Lower leg skin (tissue), 4 donors: Measurements from ENCODE around the gene BRWD1. TPM values are rescaled to one million over a fixed set of nuclear protein-coding genes. Genes with fewer than 3 reads are reported as not detected.

Experiments used
- DNase-seq, 2 donors: peaks; one replicate each; pipeline ENCODE4 v3.0.0-alpha.2; 2019; ENCODE audit warnings: low spot score in 2 of 2
- H3K4me3 ChIP-seq: fragments of 200-600 bp; sonication (generic); 2 replicates; pipeline ENCODE4 v1.5.1; 2017; ENCODE audit warnings: mild to moderate bottlenecking, low read depth; ENCODE audit not compliant: poor library complexity, severe bottlenecking
- CTCF ChIP-seq, 3 donors: fragments of 450-650 bp; IDR thresholded peaks; one replicate each; pipeline ENCODE4 v1.5.1; 2016; ENCODE audit warnings: antibody characterized with exemption in 3 of 3, mild to moderate bottlenecking in 3 of 3, moderate library complexity in 2 of 3
- POLR2A ChIP-seq, 2 donors: fragments of 450-650 bp; IDR thresholded peaks; one replicate each; pipeline ENCODE4 v1.6.1; 2016 to 2017; ENCODE audit warnings: antibody characterized with exemption in 2 of 2, mild to moderate bottlenecking in 1 of 2, moderate library complexity in 1 of 2
- WGBS, 2 donors: methylation state at CpG; one replicate each; pipeline ENCODE4 v1.1.5; 2018; 5-methylcytosine and 5-hydroxymethylcytosine counted together
- intact Hi-C: fragments of 100-400 bp; cut with DNase I; formaldehyde crosslinking; loops from one replicate; pipeline ENCODE4 v1.15.0; 2023; ENCODE audit warnings: low total_unique reads
- total RNA-seq, 4 donors: library from RNA; depleted of rRNA; stranded (reverse); fragments of >200 nt; gene quantifications; one replicate each; pipeline ENCODE4 v1.1.0, GENCODE V29; 2016

BRWD1 gene
- total RNA-seq, 4 donors from 2014 or later: 42.2 to 57.2 (median 52.6) TPM

DNA sequence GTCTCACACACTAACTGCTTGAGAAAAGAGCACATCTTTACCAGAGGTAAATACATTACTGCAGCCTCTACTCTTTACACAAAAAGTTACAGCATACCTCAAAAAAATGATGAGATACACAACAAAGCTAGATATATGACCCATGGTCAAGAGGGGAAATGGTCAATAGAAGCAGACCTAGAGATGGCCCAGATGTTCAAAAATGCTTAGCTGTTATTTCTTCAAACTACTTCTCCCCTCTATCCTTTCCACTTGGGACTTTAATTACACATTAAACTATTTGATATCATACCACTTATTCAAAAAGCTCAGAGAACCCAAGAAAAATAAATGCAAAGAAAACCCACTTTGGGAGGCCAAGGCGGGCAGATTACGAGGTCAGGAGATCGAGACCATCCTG lies 12.8 kb downstream of the BRWD1 start:
- H3K4me3 ChIP-seq: no peak overlapping the region
- intact Hi-C loops: no loop called here
- TF ChIP-seq POLR2A (IDR thresholded peaks at IDR 0.05): no peak
- no peak for TF ChIP-seq CTCF (IDR thresholded peaks at IDR 0.05)
- no peak for DNase-seq
- 94 to 98% methylated on average over 3 of the region's 3 CpGs for WGBS, 2 donors

DNA sequence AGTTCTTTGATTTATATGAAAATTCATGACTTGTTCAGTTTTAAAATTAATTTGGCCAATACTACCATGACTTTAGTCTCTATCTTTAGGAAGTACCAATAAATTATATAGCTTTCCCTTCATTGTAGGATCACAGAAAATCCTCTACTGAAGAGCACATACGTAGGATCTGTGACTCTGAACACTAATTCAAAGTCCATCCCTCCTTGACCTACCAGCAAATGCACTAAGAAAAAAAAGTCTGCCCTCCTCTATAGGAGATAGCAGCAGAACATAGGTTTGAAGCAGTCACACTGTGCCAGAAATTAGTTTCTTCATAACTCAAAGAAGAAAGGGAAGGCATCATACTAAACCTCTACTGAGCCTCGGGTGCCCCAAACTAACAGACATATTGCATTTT lies 16.5 kb downstream of the BRWD1 start:
- H3K4me3 ChIP-seq: no peak overlapping the region
- TF ChIP-seq CTCF (IDR thresholded peaks at IDR 0.05) (no peak), POLR2A (IDR thresholded peaks at IDR 0.05) (no peak)
- intact Hi-C loops: no loop called here
- no peak for DNase-seq
- 84 to 88% methylated on average over 2 of the region's 2 CpGs for WGBS, 2 donors

DNA sequence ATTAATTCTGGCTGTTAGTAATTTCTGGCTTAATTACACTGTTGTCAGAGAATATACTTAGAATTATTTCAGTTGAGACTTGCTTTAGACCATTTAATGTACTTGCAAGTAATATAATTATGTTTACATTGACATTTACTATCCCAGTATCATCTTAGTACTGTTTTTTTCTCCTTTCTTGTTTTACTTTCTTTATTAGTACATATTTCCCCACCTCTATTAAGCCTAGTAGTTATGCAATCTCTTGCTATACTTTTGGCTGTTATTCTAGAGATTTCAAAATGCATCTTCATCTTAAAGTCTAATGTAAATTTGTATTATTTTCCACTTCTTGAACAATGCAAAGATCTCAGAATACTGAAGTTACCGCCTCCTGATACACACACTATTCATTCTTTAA lies 24.4 kb downstream of the BRWD1 start:
- TF ChIP-seq CTCF (IDR thresholded peaks at IDR 0.05): no peak
- no peak for TF ChIP-seq POLR2A (IDR thresholded peaks at IDR 0.05)
- WGBS, 2 donors: 98% methylated on average over 1 of the region's 1 CpG
- no peak overlapping the region for H3K4me3 ChIP-seq
- intact Hi-C loops: no loop called here
- DNase-seq: no peak

DNA sequence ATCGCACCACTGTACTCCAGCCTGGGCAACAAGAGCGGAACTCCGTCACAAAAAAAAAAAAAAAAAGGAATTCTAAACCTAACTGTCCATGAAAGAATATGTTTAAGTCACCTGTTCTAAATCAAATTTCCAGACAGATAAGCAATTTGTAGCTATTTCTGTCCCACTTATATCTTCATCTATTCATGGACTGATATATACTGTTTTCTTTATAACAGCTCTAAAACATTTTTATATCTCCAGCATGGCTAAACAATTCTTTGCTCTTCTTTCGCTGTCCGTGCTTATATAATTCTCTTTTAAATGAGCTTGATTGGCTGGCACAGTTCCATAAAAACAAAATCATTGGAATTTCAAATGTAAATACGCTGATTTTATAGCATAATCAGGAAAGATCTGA lies 30.5 kb downstream of the BRWD1 start:
- DNase-seq: no peak
- no peak overlapping the region for H3K4me3 ChIP-seq
- TF ChIP-seq CTCF (IDR thresholded peaks at IDR 0.05) (no peak), POLR2A (IDR thresholded peaks at IDR 0.05) (no peak)
- intact Hi-C loops: no loop called here
- WGBS, 2 donors: 91 to 97% methylated on average over 6 of the region's 6 CpGs

DNA sequence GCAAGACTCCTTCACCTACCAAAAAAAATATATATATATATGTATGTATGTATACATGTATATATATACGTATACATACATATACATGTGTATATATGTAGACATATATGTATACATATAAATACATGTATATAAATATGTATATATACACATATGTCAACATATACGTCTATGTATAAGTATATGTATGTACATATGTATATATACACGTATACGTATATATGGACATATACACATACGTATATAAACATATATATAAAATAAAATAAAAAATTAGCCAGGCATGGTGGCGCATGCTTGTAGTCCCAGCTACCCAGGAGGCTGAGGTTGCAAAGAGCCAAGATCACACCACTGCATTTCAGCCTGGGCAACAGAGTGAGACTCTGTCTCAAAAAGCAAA lies 31.6 kb downstream of the BRWD1 start:
- intact Hi-C loops: no loop called here
- DNase-seq: no peak
- TF ChIP-seq CTCF (IDR thresholded peaks at IDR 0.05) (no peak), POLR2A (IDR thresholded peaks at IDR 0.05) (no peak)
- H3K4me3 ChIP-seq: no peak overlapping the region
- 90 to 97% methylated on average over 6 of the region's 6 CpGs for WGBS, 2 donors

GRCh38 chr21:39281207-39281606 lies 32.2 kb downstream of the BRWD1 start:
- TF ChIP-seq POLR2A (IDR thresholded peaks at IDR 0.05) (no peak), CTCF (IDR thresholded peaks at IDR 0.05) (no peak)
- 87% methylated on average over 8 of the region's 8 CpGs for WGBS, 2 donors
- DNase-seq: no peak
- intact Hi-C loops: no loop called here
- no peak overlapping the region for H3K4me3 ChIP-seq
